ENCODE data around the gene MRPS15. TPM values are rescaled to one million over a fixed set of nuclear protein-coding genes. Genes with fewer than 3 reads are reported as not detected.

The MRPS15 gene
- total and polyA plus RNA-seq, 4 donors = 30.7 to 248 (median 94.2) TPM

DNA sequence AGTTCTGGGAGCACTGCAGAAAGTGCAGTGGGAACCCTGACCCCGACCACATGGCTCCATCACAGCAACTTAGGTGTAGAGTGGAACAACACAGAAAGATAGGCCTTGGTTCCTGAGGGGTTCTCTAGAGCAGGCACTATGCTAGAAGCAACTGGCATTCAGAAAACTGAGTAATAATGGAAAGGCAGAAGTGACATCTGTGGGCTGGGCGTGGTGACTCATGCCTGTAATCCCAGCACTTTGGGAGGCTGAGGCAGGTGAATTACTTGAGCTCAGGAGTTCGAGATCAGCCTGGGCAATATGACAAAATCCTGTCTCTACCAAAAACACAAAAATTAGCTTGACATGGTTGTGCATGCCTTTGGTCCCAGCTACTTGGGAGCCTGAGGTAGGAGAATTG, 5.3 kb downstream of the MRPS15 start:
- H3K27ac ChIP-seq (ENCODE audit: low read depth in 1 of 2, low read length in 1 of 2) = no peak overlapping the region
- H3K9me3 ChIP-seq (ENCODE audit: control insufficient read depth in 4 of 4, insufficient read depth in 3 of 4, low read length in 3 of 4) = peaks cover 0 to 1% (median 0%) of the 10 kb centered on the region in 4 donors
- 61 to 76% methylated on average over 3 of the region's 3 CpGs for WGBS, 2 donors
- no peak overlapping the region for H3K9ac ChIP-seq (ENCODE audit: insufficient read depth in 1 of 2, low read length in 2 of 2)
- peaks cover 20 to 40% (median 32%) of the 10 kb centered on the region in 4 donors for H3K36me3 ChIP-seq (ENCODE audit: control insufficient read depth in 4 of 4, insufficient read depth in 4 of 4, low read length in 4 of 4)
- H3K4me3 ChIP-seq = no peak overlapping the region
- peaks cover 0 to 7% (median 3%) of the 10 kb centered on the region in 5 donors for H3K4me1 ChIP-seq (ENCODE audit: control insufficient read depth in 5 of 5, insufficient read depth in 5 of 5, low read length in 5 of 5)
- no peak for DNase-seq
- TF ChIP-seq, protein P1, sequence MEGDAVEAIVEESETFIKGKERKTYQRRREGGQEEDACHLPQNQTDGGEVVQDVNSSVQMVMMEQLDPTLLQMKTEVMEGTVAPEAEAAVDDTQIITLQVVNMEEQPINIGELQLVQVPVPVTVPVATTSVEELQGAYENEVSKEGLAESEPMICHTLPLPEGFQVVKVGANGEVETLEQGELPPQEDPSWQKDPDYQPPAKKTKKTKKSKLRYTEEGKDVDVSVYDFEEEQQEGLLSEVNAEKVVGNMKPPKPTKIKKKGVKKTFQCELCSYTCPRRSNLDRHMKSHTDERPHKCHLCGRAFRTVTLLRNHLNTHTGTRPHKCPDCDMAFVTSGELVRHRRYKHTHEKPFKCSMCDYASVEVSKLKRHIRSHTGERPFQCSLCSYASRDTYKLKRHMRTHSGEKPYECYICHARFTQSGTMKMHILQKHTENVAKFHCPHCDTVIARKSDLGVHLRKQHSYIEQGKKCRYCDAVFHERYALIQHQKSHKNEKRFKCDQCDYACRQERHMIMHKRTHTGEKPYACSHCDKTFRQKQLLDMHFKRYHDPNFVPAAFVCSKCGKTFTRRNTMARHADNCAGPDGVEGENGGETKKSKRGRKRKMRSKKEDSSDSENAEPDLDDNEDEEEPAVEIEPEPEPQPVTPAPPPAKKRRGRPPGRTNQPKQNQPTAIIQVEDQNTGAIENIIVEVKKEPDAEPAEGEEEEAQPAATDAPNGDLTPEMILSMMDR (IDR thresholded peaks at IDR 0.05; ENCODE audit: control extremely low read depth, extremely low read depth) = no peak
- no peak for ATAC-seq (ENCODE audit: insufficient read depth, low FRiP score)
- H3K27me3 ChIP-seq (ENCODE audit: control insufficient read depth in 3 of 3, insufficient read depth in 3 of 3, low read length in 2 of 3) = no peaks in the 10 kb centered on the region

DNA sequence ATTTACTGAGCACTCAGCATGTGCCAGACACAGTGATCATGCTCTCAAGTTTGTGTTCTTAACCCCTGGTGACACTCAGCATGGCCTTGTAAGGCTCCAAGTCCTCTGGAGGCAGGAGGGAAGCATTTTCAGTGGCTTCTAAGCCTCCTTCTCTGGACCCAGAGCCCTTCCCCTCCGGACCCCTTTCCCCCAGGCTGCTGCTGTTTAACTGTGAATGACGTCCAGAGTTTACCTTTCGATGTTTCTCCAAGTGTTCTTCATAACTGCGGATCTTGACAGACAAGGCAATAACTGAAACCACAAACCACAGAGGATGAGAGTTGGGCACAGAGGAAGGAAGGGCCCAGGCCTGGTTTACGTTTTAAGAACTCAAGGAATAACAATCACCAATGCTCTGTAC, 6.5 kb downstream of the MRPS15 start:
- Histone ChIP-seq H3K4me3 (no peak overlapping the region), H3K9me3 (ENCODE audit: control insufficient read depth in 4 of 4, insufficient read depth in 3 of 4, low read length in 3 of 4) (peaks cover 0 to 1% (median 0%) of the 10 kb centered on the region in 4 donors), H3K36me3 (ENCODE audit: control insufficient read depth in 4 of 4, insufficient read depth in 4 of 4, low read length in 4 of 4) (peaks cover 20 to 40% (median 32%) of the 10 kb centered on the region in 4 donors), H3K4me1 (ENCODE audit: control insufficient read depth in 5 of 5, insufficient read depth in 5 of 5, low read length in 5 of 5) (peaks cover 0 to 2% (median 0%) of the 10 kb centered on the region in 5 donors), H3K9ac (ENCODE audit: insufficient read depth in 1 of 2, low read length in 2 of 2) (no peak overlapping the region), H3K27ac (ENCODE audit: low read depth in 1 of 2, low read length in 1 of 2) (no peak overlapping the region), H3K27me3 (ENCODE audit: control insufficient read depth in 3 of 3, insufficient read depth in 3 of 3, low read length in 2 of 3) (no peaks in the 10 kb centered on the region)
- 11 to 40% methylated on average over 5 of the region's 5 CpGs for WGBS, 2 donors
- DNase-seq (no peak), ATAC-seq (ENCODE audit: insufficient read depth, low FRiP score) (no peak)
- TF ChIP-seq, protein P1 (IDR thresholded peaks at IDR 0.05; ENCODE audit: control extremely low read depth, extremely low read depth) = no peak

DNA sequence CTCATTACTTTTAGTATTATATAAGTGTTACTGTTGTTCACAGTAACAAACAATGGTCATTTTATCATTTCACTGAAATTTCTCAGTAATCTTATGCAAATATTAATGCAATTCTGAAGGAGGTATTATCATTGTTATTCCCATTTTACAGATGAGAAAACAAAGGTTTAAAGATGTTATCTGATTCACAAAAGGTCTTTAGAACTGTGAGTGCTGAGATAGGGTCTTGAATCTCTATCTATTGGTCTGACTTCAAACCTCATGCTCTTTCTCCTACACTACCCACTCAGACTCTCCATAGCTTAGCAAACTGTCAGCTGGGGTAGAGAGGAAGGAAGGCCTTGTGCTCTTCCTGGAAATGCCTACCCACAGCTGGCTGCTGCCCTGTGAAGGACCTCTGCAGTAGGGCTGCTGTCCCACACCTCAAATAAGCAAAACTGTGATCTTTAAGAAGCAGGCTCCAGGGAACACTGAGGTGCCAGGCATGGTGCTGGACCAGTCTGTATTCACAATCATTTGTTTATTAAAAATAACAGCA, 7.7 kb downstream of the MRPS15 start:
- TF ChIP-seq, protein P1 (IDR thresholded peaks at IDR 0.05; ENCODE audit: control extremely low read depth, extremely low read depth) = no peak
- Histone ChIP-seq H3K36me3 (ENCODE audit: control insufficient read depth in 4 of 4, insufficient read depth in 4 of 4, low read length in 4 of 4) (peaks cover 13 to 36% (median 27%) of the 10 kb centered on the region in 4 donors), H3K27ac (ENCODE audit: low read depth in 1 of 2, low read length in 1 of 2) (no peak overlapping the region), H3K27me3 (ENCODE audit: control insufficient read depth in 3 of 3, insufficient read depth in 3 of 3, low read length in 2 of 3) (no peaks in the 10 kb centered on the region), H3K4me1 (ENCODE audit: control insufficient read depth in 5 of 5, insufficient read depth in 5 of 5, low read length in 5 of 5) (peaks cover 0 to 2% (median 0%) of the 10 kb centered on the region in 5 donors), H3K9me3 (ENCODE audit: control insufficient read depth in 4 of 4, insufficient read depth in 3 of 4, low read length in 3 of 4) (peaks cover 0 to 1% (median 0%) of the 10 kb centered on the region in 4 donors), H3K9ac (ENCODE audit: insufficient read depth in 1 of 2, low read length in 2 of 2) (no peak overlapping the region), H3K4me3 (no peak overlapping the region)
- ATAC-seq (ENCODE audit: insufficient read depth, low FRiP score) (no peak), DNase-seq (no peak)

DNA sequence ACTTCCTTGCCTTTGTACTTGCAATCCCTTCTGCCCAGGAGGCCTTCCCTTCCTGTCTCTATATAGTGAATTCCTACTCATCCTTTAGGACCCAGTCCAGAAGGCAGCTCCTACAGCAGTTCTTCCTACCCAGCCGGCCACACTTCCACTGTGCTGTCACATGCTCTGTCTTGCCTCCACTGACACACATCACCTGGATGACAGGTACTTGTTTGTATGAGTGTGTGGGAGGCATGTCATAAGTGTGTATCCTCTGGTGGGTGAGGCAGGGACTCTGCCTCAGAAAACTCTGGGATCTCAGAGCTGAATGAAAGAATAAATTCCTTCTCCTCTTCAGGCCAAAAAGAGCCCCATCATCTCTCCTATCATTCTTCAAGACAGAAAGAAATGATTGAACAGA, 8.8 kb downstream of the MRPS15 start:
- 77 to 88% methylated on average over 1 of the region's 1 CpG for WGBS, 2 donors
- Histone ChIP-seq H3K9ac (ENCODE audit: insufficient read depth in 1 of 2, low read length in 2 of 2) (no peak overlapping the region), H3K9me3 (ENCODE audit: control insufficient read depth in 4 of 4, insufficient read depth in 3 of 4, low read length in 3 of 4) (peaks cover 0 to 1% (median 0%) of the 10 kb centered on the region in 4 donors), H3K27ac (ENCODE audit: low read depth in 1 of 2, low read length in 1 of 2) (no peak overlapping the region), H3K36me3 (ENCODE audit: control insufficient read depth in 4 of 4, insufficient read depth in 4 of 4, low read length in 4 of 4) (peaks cover 13 to 25% (median 21%) of the 10 kb centered on the region in 4 donors), H3K4me3 (no peak overlapping the region), H3K4me1 (ENCODE audit: control insufficient read depth in 5 of 5, insufficient read depth in 5 of 5, low read length in 5 of 5) (peaks cover 0 to 4% (median 0%) of the 10 kb centered on the region in 5 donors), H3K27me3 (ENCODE audit: control insufficient read depth in 3 of 3, insufficient read depth in 3 of 3, low read length in 2 of 3) (no peaks in the 10 kb centered on the region)
- DNase-seq (no peak), ATAC-seq (ENCODE audit: insufficient read depth, low FRiP score) (no peak)
- TF ChIP-seq, protein P1 (IDR thresholded peaks at IDR 0.05; ENCODE audit: control extremely low read depth, extremely low read depth) = no peak

Measured in lung (tissue), 12 donors.